Naive thymus-derived CD4-positive, alpha-beta T cell (primary cell): ENCODE measurements around the gene THBS3. TPM values are rescaled to one million over a fixed set of nuclear protein-coding genes. Genes with fewer than 3 reads are reported as not detected.
"Not testable (repeated sequence)": the region's sequence is repeated elsewhere in the genome, so short reads cannot be mapped to it uniquely, and the experiment has no call there.

Experiments
- ATAC-seq: fragments of 150-1000 bp; cut with Tn5 transposase; 2 replicates; pipeline ENCODE4 v1.10.0; 2021; ENCODE audit warnings: mild to moderate bottlenecking, moderate library complexity
- CTCF ChIA-PET: fragments of 350-600 bp; sonication (Branson Sonifier 250); formaldehyde crosslinking; loops from one replicate; lab custom pipeline; 2021; ENCODE audit warnings: antibody characterized with exemption; lab: Charles Lee
- POLR2A ChIA-PET: fragments of 350-600 bp; sonication (Branson Sonifier 250); formaldehyde crosslinking; loops from one replicate; lab custom pipeline; 2021; ENCODE audit warnings: antibody characterized with exemption, inconsistent platforms; lab: Charles Lee
- DNase-seq, 9 donors: peaks; one replicate each; pipeline versions ENCODE4 v3.0.0 to v3.0.0-alpha.2; 2020 to 2022; ENCODE audit warnings: mixed read lengths in 1 of 9
- H3K27ac ChIP-seq: one replicate; pipeline ENCODE4 v1.7.0; 2013; ENCODE audit warnings: mild to moderate bottlenecking, low read depth, low read length, moderate library complexity
- H3K27me3 ChIP-seq, 2 donors: one replicate each; pipeline ENCODE4 v1.7.0; 2013; ENCODE audit warnings: low read length in 2 of 2, mild to moderate bottlenecking in 2 of 2, moderate library complexity in 2 of 2; ENCODE audit not compliant: control insufficient read depth in 2 of 2, insufficient read depth in 2 of 2
- H3K36me3 ChIP-seq, 3 experiments: 1 replicate in 2 of 3; 2 replicates in 1 of 3; pipeline ENCODE4 v1.7.0; 2013; ENCODE audit warnings: low read length in 3 of 3, mild to moderate bottlenecking in 3 of 3, moderate library complexity in 1 of 3; ENCODE audit not compliant: insufficient read depth in 3 of 3, control insufficient read depth in 2 of 3
- H3K4me1 ChIP-seq, 2 donors: one replicate each; pipeline ENCODE4 v1.7.0; 2013; ENCODE audit warnings: low read length in 2 of 2, mild to moderate bottlenecking in 2 of 2, moderate library complexity in 1 of 2; ENCODE audit not compliant: control insufficient read depth in 2 of 2, insufficient read depth in 2 of 2
- H3K4me3 ChIP-seq: 2 replicates; pipeline ENCODE4 v1.7.0; 2013; ENCODE audit warnings: mild to moderate bottlenecking, low read length
- H3K9me3 ChIP-seq, 3 experiments: 1 replicate in 2 of 3; 2 replicates in 1 of 3; pipeline ENCODE4 v1.7.0; 2013; ENCODE audit warnings: low read length in 3 of 3; ENCODE audit not compliant: control insufficient read depth in 2 of 3
- H3K27ac Mint-ChIP-seq, 9 donors: one replicate each; pipeline ENCODE4 v1.8.0; 2020 to 2022; ENCODE audit warnings: mixed read lengths in 9 of 9, mild to moderate bottlenecking in 8 of 9, moderate library complexity in 5 of 9, inconsistent platforms in 2 of 9
- H3K27me3 Mint-ChIP-seq, 5 donors: one replicate each; pipeline ENCODE4 v1.8.0; 2021 to 2022; ENCODE audit warnings: mixed read lengths in 5 of 5, mild to moderate bottlenecking in 1 of 5
- H3K36me3 Mint-ChIP-seq, 5 donors: one replicate each; pipeline ENCODE4 v1.8.0; 2020 to 2022; ENCODE audit warnings: mixed read lengths in 5 of 5, mild to moderate bottlenecking in 3 of 5, inconsistent platforms in 1 of 5
- H3K4me1 Mint-ChIP-seq, 7 donors: one replicate each; pipeline ENCODE4 v1.8.0; 2020 to 2022; ENCODE audit warnings: mixed read lengths in 7 of 7, mild to moderate bottlenecking in 3 of 7, inconsistent platforms in 1 of 7
- H3K4me3 Mint-ChIP-seq, 10 donors: one replicate each; pipeline ENCODE4 v1.8.0; 2020 to 2022; ENCODE audit warnings: mild to moderate bottlenecking in 10 of 10, mixed read lengths in 10 of 10, moderate library complexity in 6 of 10, inconsistent platforms in 2 of 10
- H3K9me3 Mint-ChIP-seq, 11 donors: one replicate each; pipeline ENCODE4 v1.8.0; 2020 to 2022; ENCODE audit warnings: mixed read lengths in 11 of 11, mild to moderate bottlenecking in 4 of 11, inconsistent platforms in 1 of 11, moderate library complexity in 1 of 11
- intact Hi-C, 2 donors: fragments of 100-400 bp; cut with micrococcal nuclease; formaldehyde crosslinking; loops; one replicate each; pipeline ENCODE4 v1.15.1; 2023
- polyA plus RNA-seq, 2 donors: library from polyadenylated mRNA; unstranded; fragments of 300-500 nt; fragmentation: Illumina TruSeq; gene quantifications; one replicate each; pipeline ENCODE4 v1.2.3, GENCODE V29; 2021
- total RNA-seq, 6 experiments: library from RNA in 5 of 6; stranded (reverse) in 5 of 6; gene quantifications; 1 replicate in 5 of 6; 2 replicates in 1 of 6; pipeline ENCODE4 v1.2.3 and lab custom pipeline; 2021 to 2026

Gene THBS3
- total and polyA plus RNA-seq, 7 experiments from 2014 or later = 0.87 to 35.9 (median 26.8) TPM

DNA sequence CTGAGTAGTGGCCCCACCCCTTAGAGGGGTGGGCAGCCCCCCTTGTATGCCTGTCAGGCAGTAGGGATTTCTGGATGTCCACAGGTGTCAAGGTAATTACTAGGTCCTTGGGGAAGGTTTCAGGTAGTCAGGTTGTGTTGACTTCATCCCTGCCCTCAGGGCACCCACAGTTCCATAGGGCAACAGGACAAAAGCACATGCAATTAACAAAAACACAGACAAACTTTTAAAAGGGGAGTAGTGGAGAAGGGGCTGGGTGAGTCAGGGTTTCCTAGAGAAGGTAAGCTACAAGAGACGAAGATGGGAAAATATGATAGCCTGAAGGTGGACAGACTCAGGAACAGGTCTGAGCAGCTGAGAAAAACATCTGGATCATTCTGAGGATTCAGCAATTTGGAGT lies 48.7 kb downstream of the THBS3 start:
- Mint-ChIP-seq H3K9me3 (no peaks in the 10 kb centered on the region), H3K4me1 (no peaks in the 10 kb centered on the region), H3K36me3 (no peaks in the 10 kb centered on the region), H3K27me3 (peaks cover 0 to 17% (median 0%) of the 10 kb centered on the region in 5 donors), H3K27ac (no peak overlapping the region), H3K4me3 (no peak overlapping the region)
- POLR2A ChIA-PET = no interaction called here
- no peaks in the 10 kb centered on the region for H3K9me3 ChIP-seq
- ATAC-seq (no peak), DNase-seq (no peak)
- intact Hi-C loops = no loop called here
- no peaks in the 10 kb centered on the region for H3K27me3 ChIP-seq
- H3K4me3 ChIP-seq = no peak overlapping the region
- CTCF ChIA-PET = interaction anchor here (0.8 to 1.3 kb wide), 2 partner anchors 67 to 362 kb away, joined by 3 to 5 read pairs; no protein-coding TSS in a partner anchor
- H3K27ac ChIP-seq = no peak overlapping the region
- no peaks in the 10 kb centered on the region for H3K36me3 ChIP-seq
- no peaks in the 10 kb centered on the region for H3K4me1 ChIP-seq

DNA sequence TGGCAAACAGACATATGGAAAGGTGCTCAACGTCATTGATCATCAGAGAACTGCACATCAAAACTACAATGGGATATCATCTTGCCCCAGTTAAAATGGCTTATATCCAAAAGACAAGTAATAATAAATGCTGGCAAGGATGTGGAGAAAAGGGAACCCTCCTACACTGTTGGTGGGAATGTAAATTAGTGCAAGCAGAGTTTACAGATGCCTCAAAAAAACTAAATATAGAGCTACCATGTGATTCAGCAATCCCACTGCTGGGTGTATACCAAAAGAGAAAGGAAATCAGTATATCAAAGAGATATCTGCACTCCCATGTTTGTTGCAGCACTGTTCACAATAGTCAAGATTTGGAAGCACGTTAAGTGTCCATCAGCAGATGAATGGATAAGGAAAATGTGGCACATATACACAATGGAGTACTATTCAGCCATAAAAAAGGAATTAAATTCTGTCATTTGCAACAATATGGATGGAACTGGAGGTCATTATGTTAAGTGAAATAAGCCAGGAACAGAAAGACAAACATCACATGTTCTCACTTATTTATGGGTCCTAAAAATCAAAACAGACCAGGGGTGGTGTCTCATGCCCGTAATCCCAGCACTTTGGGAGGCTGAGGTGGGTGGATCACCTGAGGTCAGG lies 51.6 kb downstream of the THBS3 start:
- H3K36me3 Mint-ChIP-seq, H3K4me1 Mint-ChIP-seq, H3K27ac Mint-ChIP-seq, intact Hi-C loops, H3K36me3 ChIP-seq, ATAC-seq, H3K9me3 Mint-ChIP-seq, H3K27ac ChIP-seq, H3K4me1 ChIP-seq, POLR2A ChIA-PET, H3K4me3 Mint-ChIP-seq, H3K9me3 ChIP-seq, H3K27me3 ChIP-seq, DNase-seq, H3K4me3 ChIP-seq: not testable (repeated sequence)
- peaks cover 0 to 29% (median 0%) of the 10 kb centered on the region in 5 donors for H3K27me3 Mint-ChIP-seq
- CTCF ChIA-PET = interaction anchor here (1.6 kb wide), 1 partner anchor 65 kb away, joined by 4 read pairs; no protein-coding TSS in a partner anchor

Other genes starting within 250 kb of the THBS3 start
- 10 to 100 TPM; 33.0 to 69.5 (median 46.2) TPM for gene PYGO2, start 246.1 kb downstream of the THBS3 start, total RNA-seq
- 10 to 100 TPM; 33.0 to 64.0 TPM for gene PYGO2, start 246.1 kb downstream of the THBS3 start, polyA plus RNA-seq
- gene SHC1, start 237.2 kb downstream of the THBS3 start, total RNA-seq = 10 to 100 TPM; 71.0 to 76.9 (median 73.7) TPM
- gene SHC1, start 237.2 kb downstream of the THBS3 start, polyA plus RNA-seq = 10 to 100 TPM; 29.6 to 38.3 TPM
- gene CKS1B, start 233.2 kb downstream of the THBS3 start, total RNA-seq = 100 to 1,000 TPM in 1 of 5 experiments, 10 to 100 TPM in 3, 1 to 10 TPM in 1; 8.4 to 105 (median 10.2) TPM
- 10 to 100 TPM; 37.1 to 55.2 TPM for gene CKS1B, start 233.2 kb downstream of the THBS3 start, polyA plus RNA-seq
- 10 to 100 TPM; 24.4 to 50.2 (median 50.0) TPM for gene FLAD1, start 224.6 kb downstream of the THBS3 start, total RNA-seq
- gene FLAD1, start 224.6 kb downstream of the THBS3 start, polyA plus RNA-seq = 10 to 100 TPM; 33.3 to 45.8 TPM
- 1 to 10 TPM in 3 of 5 experiments, not detected in 2; 1.4 to 3.2 (median 2.6) TPM for gene LENEP, start 214.3 kb downstream of the THBS3 start, total RNA-seq
- not detected for gene LENEP, start 214.3 kb downstream of the THBS3 start, polyA plus RNA-seq
- 100 to 1,000 TPM in 1 of 5 experiments, 10 to 100 TPM in 4; 42.7 to 139 (median 61.0) TPM for gene ZBTB7B, start 205.1 kb downstream of the THBS3 start, total RNA-seq
- gene ZBTB7B, start 205.1 kb downstream of the THBS3 start, polyA plus RNA-seq = 1 to 10 TPM; 3.0 to 6.7 TPM
- 1 to 10 TPM in 4 of 5 experiments, under 1 TPM in 1; 0.22 to 3.3 (median 2.4) TPM for gene DCST2, start 174.1 kb downstream of the THBS3 start, total RNA-seq
- not detected for gene DCST2, start 174.1 kb downstream of the THBS3 start, polyA plus RNA-seq
- gene DCST1, start 174.1 kb downstream of the THBS3 start, total RNA-seq = under 1 TPM in 3 of 5 experiments, not detected in 2; 0.19 to 0.78 (median 0.42) TPM
- not detected for gene DCST1, start 174.1 kb downstream of the THBS3 start, polyA plus RNA-seq
- gene ADAM15, start 156.6 kb downstream of the THBS3 start, total RNA-seq = 10 to 100 TPM; 16.9 to 53.7 (median 28.8) TPM
- 1 to 10 TPM; 5.8 to 8.5 TPM for gene ADAM15, start 156.6 kb downstream of the THBS3 start, polyA plus RNA-seq
- 1 to 10 TPM; 3.9 to 9.4 (median 7.7) TPM for gene EFNA4, start 144.2 kb downstream of the THBS3 start, total RNA-seq
- gene EFNA4, start 144.2 kb downstream of the THBS3 start, polyA plus RNA-seq = 1 to 10 TPM; 2.1 to 3.9 TPM
- 1 to 10 TPM in 4 of 5 experiments, under 1 TPM in 1; 0.42 to 4.0 (median 2.7) TPM for gene EFNA3, start 129.1 kb downstream of the THBS3 start, total RNA-seq
- under 1 TPM; 0.51 to 0.72 TPM for gene EFNA3, start 129.1 kb downstream of the THBS3 start, polyA plus RNA-seq
- 1 to 10 TPM in 4 of 5 experiments, not detected in 1; 4.0 to 7.3 (median 5.6) TPM for gene EFNA1, start 80.0 kb downstream of the THBS3 start, total RNA-seq
- gene EFNA1, start 80.0 kb downstream of the THBS3 start, polyA plus RNA-seq = 10 to 100 TPM; 11.1 to 16.8 TPM
- 10 to 100 TPM; 21.1 to 35.6 (median 24.3) TPM for gene SLC50A1, start 72.0 kb downstream of the THBS3 start, total RNA-seq
- 10 to 100 TPM; 51.0 to 64.8 TPM for gene SLC50A1, start 72.0 kb downstream of the THBS3 start, polyA plus RNA-seq
- gene DPM3, start 67.4 kb downstream of the THBS3 start, total RNA-seq = 10 to 100 TPM; 29.1 to 50.4 (median 43.8) TPM
- 100 to 1,000 TPM in 1 of 2 donors, 10 to 100 TPM in 1; 99.2 to 128 TPM for gene DPM3, start 67.4 kb downstream of the THBS3 start, polyA plus RNA-seq
- gene KRTCAP2, start 34.6 kb downstream of the THBS3 start, total RNA-seq = 100 to 1,000 TPM in 4 of 5 experiments, 10 to 100 TPM in 1; 97.4 to 236 (median 155) TPM
- gene KRTCAP2, start 34.6 kb downstream of the THBS3 start, polyA plus RNA-seq = 100 to 1,000 TPM; 450 to 469 TPM
- gene TRIM46, start 34.0 kb downstream of the THBS3 start, total RNA-seq = 10 to 100 TPM in 1 of 5 experiments, 1 to 10 TPM in 4; 3.5 to 21.9 (median 4.1) TPM
- 1 to 10 TPM in 1 of 2 donors, under 1 TPM in 1; 0.69 to 1.3 TPM for gene TRIM46, start 34.0 kb downstream of the THBS3 start, polyA plus RNA-seq
- gene MTX1, start 798 bp upstream of the THBS3 start, total RNA-seq = 10 to 100 TPM; 19.5 to 40.8 (median 22.0) TPM
- 10 to 100 TPM; 48.9 to 49.9 TPM for gene MTX1, start 798 bp upstream of the THBS3 start, polyA plus RNA-seq
- 10 to 100 TPM in 4 of 5 experiments, 1 to 10 TPM in 1; 8.2 to 24.3 (median 13.8) TPM for gene ENTREP3, start 47.6 kb upstream of the THBS3 start, total RNA-seq
- gene ENTREP3, start 47.6 kb upstream of the THBS3 start, polyA plus RNA-seq = 1 to 10 TPM; 1.8 to 2.0 TPM
- gene SCAMP3, start 54.5 kb upstream of the THBS3 start, total RNA-seq = 100 to 1,000 TPM in 3 of 5 experiments, 10 to 100 TPM in 2; 50.8 to 118 (median 100) TPM
- 100 to 1,000 TPM; 141 to 219 TPM for gene SCAMP3, start 54.5 kb upstream of the THBS3 start, polyA plus RNA-seq
- 100 to 1,000 TPM in 2 of 5 experiments, 10 to 100 TPM in 3; 72.2 to 137 (median 94.7) TPM for gene CLK2, start 65.6 kb upstream of the THBS3 start, total RNA-seq
- gene CLK2, start 65.6 kb upstream of the THBS3 start, polyA plus RNA-seq = 10 to 100 TPM; 16.7 to 31.0 TPM
- gene HCN3, start 69.6 kb upstream of the THBS3 start, total RNA-seq = 1 to 10 TPM; 1.6 to 3.3 (median 2.8) TPM
- under 1 TPM in 1 of 2 donors, not detected in 1; 0.07 TPM for gene HCN3, start 69.6 kb upstream of the THBS3 start, polyA plus RNA-seq
- gene PKLR, start 93.5 kb upstream of the THBS3 start, total RNA-seq = not detected
- gene PKLR, start 93.5 kb upstream of the THBS3 start, polyA plus RNA-seq = under 1 TPM in 1 of 2 donors, not detected in 1; 0.06 TPM
- gene FDPS, start 101.0 kb upstream of the THBS3 start, total RNA-seq = 100 to 1,000 TPM in 1 of 5 experiments, 10 to 100 TPM in 4; 58.5 to 193 (median 79.0) TPM
- 100 to 1,000 TPM in 1 of 2 donors, 10 to 100 TPM in 1; 99.3 to 102 TPM for gene FDPS, start 101.0 kb upstream of the THBS3 start, polyA plus RNA-seq
- gene RUSC1, start 113.0 kb upstream of the THBS3 start, total RNA-seq = 10 to 100 TPM; 14.9 to 26.8 (median 15.7) TPM
- gene RUSC1, start 113.0 kb upstream of the THBS3 start, polyA plus RNA-seq = 1 to 10 TPM; 6.8 to 7.7 TPM